Ishikawa (cell line): ENCODE results near the gene ISOC2.

Source experiments
- CEBPB ChIP-seq: IDR thresholded peaks from 2 replicates; pipeline ENCODE4 v1.6.1; 2012
- EP300 ChIP-seq: IDR thresholded peaks from 2 replicates; pipeline ENCODE4 v1.6.1; 2012; ENCODE audit warnings: borderline replicate concordance
- NFIC ChIP-seq: IDR thresholded peaks from 2 replicates; pipeline ENCODE4 v1.6.1; 2012
- RAD21 ChIP-seq: IDR thresholded peaks from 2 replicates; pipeline ENCODE4 v1.6.1; 2012; ENCODE audit warnings: low read depth
- TCF12 ChIP-seq: IDR thresholded peaks from 2 replicates; pipeline ENCODE4 v1.6.1; 2012; ENCODE audit warnings: low read depth
- YY1 ChIP-seq: IDR thresholded peaks from 2 replicates; pipeline ENCODE4 v1.6.1; 2012; ENCODE audit warnings: low read depth
- ZBTB7A ChIP-seq: IDR thresholded peaks from 2 replicates; pipeline ENCODE4 v1.6.1; 2012; ENCODE audit warnings: low read depth
- TF ChIP-seq, protein P1 (sequence below): IDR thresholded peaks from 2 replicates; pipeline ENCODE4 v1.6.1; 2012; ENCODE audit warnings: low read depth, mild to moderate bottlenecking
- TF ChIP-seq, protein P2 (sequence below): IDR thresholded peaks from 2 replicates; pipeline ENCODE4 v1.6.1; 2012

DNA sequence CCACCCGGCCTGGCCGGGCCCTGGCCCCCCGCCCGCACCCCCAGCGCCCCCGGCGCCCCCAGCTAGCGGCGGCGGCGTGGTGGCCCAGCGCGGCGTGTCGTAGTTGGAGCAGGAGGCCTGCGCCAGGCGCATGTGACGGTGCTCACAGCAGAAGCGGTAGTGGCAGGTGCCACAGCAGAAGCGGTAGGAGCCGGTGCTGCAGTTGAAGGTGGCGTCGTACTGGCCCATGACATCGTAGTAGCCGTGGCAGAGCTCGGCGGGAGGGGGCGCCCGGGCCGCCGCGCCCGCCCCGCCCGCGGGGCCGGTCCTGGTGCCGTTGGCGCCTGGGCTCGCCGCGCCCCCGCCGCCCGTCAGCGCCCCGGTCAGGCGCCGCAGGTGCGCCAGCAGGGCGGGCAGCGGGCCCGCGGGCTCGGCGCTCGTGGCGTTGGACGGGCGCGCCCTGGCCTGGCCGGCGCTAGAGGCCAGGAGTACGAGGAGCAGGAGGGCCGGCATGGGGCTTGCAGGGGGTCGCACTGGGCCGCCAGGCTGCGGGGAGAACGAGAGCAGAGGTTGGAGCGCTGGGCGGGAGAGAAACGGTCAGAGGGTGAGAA, 19.0 kb downstream of the ISOC2 start:
- TF ChIP-seq EP300 = no peak
- no peak for TF ChIP-seq NFIC
- no peak for TF ChIP-seq ZBTB7A
- no peak for TF ChIP-seq RAD21
- TF ChIP-seq, protein P1, sequence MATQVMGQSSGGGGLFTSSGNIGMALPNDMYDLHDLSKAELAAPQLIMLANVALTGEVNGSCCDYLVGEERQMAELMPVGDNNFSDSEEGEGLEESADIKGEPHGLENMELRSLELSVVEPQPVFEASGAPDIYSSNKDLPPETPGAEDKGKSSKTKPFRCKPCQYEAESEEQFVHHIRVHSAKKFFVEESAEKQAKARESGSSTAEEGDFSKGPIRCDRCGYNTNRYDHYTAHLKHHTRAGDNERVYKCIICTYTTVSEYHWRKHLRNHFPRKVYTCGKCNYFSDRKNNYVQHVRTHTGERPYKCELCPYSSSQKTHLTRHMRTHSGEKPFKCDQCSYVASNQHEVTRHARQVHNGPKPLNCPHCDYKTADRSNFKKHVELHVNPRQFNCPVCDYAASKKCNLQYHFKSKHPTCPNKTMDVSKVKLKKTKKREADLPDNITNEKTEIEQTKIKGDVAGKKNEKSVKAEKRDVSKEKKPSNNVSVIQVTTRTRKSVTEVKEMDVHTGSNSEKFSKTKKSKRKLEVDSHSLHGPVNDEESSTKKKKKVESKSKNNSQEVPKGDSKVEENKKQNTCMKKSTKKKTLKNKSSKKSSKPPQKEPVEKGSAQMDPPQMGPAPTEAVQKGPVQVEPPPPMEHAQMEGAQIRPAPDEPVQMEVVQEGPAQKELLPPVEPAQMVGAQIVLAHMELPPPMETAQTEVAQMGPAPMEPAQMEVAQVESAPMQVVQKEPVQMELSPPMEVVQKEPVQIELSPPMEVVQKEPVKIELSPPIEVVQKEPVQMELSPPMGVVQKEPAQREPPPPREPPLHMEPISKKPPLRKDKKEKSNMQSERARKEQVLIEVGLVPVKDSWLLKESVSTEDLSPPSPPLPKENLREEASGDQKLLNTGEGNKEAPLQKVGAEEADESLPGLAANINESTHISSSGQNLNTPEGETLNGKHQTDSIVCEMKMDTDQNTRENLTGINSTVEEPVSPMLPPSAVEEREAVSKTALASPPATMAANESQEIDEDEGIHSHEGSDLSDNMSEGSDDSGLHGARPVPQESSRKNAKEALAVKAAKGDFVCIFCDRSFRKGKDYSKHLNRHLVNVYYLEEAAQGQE = no peak
- TF ChIP-seq CEBPB = no peak
- TF ChIP-seq, protein P2, sequence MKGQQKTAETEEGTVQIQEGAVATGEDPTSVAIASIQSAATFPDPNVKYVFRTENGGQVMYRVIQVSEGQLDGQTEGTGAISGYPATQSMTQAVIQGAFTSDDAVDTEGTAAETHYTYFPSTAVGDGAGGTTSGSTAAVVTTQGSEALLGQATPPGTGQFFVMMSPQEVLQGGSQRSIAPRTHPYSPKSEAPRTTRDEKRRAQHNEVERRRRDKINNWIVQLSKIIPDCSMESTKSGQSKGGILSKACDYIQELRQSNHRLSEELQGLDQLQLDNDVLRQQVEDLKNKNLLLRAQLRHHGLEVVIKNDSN = no peak; the same call in 1 of the 2 replicates
- no peak for TF ChIP-seq TCF12
- no peak for TF ChIP-seq YY1
